OCI-LY3 (cell line): ENCODE data around the gene CMTM6.

Experiments used
- H2AFZ ChIP-seq: fragments of 200-600, 300-600 bp; shearing (Covaris generic); 2 replicates; pipeline ENCODE4 v1.6.0; 2014; ENCODE audit warnings: antibody characterized with exemption, low read depth, low read length
- H3K27ac ChIP-seq: fragments of 200-600, 300-600 bp; sonication (generic); 2 replicates; pipeline ENCODE4 v1.5.1; 2014; ENCODE audit warnings: mild to moderate bottlenecking, low read length, moderate library complexity, mixed read lengths
- H3K27me3 ChIP-seq: fragments of 200-600, 300-600 bp; sonication (generic); 2 replicates; pipeline ENCODE4 v1.6.1; 2014; ENCODE audit warnings: low read depth, low read length, mixed read lengths
- H3K36me3 ChIP-seq: fragments of 200-600, 300-600 bp; sonication (generic); replicated peaks from 2 replicates; pipeline ENCODE3; 2014; ENCODE audit warnings: low read depth, low read length, mixed read lengths
- H3K4me1 ChIP-seq: fragments of 300-600, 200-600 bp; sonication (generic); 2 replicates; pipeline ENCODE4 v1.6.1; 2014; ENCODE audit warnings: low read length, mixed read lengths
- H3K4me2 ChIP-seq: fragments of 200-600, 300-600 bp; sonication (generic); 2 replicates; pipeline ENCODE4 v1.6.1; 2014; ENCODE audit warnings: low read length, mixed read lengths
- H3K4me3 ChIP-seq: fragments of 300-600, 200-600 bp; sonication (generic); 2 replicates; pipeline ENCODE4 v1.5.1; 2014; ENCODE audit warnings: antibody characterized with exemption, mild to moderate bottlenecking, low read length, moderate library complexity
- H3K79me2 ChIP-seq: fragments of 300-600, 200-600 bp; shearing (Covaris generic); 2 replicates; pipeline ENCODE4 v1.6.1; 2014; ENCODE audit warnings: mild to moderate bottlenecking, low read length, mixed read lengths
- H3K9ac ChIP-seq: fragments of 300-600, 200-600 bp; shearing (Covaris generic); 2 replicates; pipeline ENCODE4 v1.6.0; 2014; ENCODE audit warnings: mild to moderate bottlenecking, low read length, moderate library complexity
- H3K9me3 ChIP-seq: fragments of 200-600, 300-600 bp; shearing (Covaris generic); 2 replicates; pipeline ENCODE4 v1.6.1; 2014; ENCODE audit warnings: low read length, mixed read lengths; ENCODE audit not compliant: insufficient read depth
- H4K20me1 ChIP-seq: fragments of 200-600, 300-600 bp; sonication (generic); 2 replicates; pipeline ENCODE4 v1.6.1; 2016; ENCODE audit warnings: low read length, mixed read lengths; ENCODE audit not compliant: insufficient read depth
- EZH2phosphoT487 ChIP-seq: fragments of 200-600 bp; shearing (Covaris generic); IDR thresholded peaks from 2 replicates; pipeline ENCODE4 v1.6.1; 2018; ENCODE audit warnings: antibody characterized with exemption, mixed run types, low read depth
- TF ChIP-seq, protein P1 (sequence below): fragments of 200-600, 300-600 bp; sonication (generic); IDR thresholded peaks from 2 replicates; pipeline ENCODE4 v1.5.1; 2014; ENCODE audit warnings: antibody characterized with exemption, low read length, low read depth

The CMTM6 gene

DNA sequence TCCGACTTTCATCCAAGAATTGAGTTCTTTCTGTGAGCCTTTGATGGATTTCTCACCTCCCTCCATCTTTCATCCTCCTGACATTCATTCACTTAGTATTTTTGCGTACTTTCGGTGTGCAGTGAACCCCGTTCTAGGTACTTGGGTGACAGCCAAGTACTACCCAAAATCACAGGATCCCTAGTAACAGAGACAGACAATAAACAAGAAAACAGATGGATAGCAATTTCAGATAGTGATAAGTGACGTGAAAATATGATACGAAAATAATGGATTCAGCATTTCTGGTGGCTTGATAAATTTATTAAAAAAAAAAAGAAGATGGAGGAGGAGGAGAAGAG lies 264 bp upstream of the CMTM6 start:
- Histone ChIP-seq H3K27me3 (no peaks in the 10 kb centered on the region), H3K36me3 (peaks cover 3% of the 10 kb centered on the region), H2AFZ (peak overlapping the region; percentile 95), H3K27ac (no peak overlapping the region), H3K4me3 (peak overlapping the region; percentile 84), H3K9me3 (no peaks in the 10 kb centered on the region), H3K79me2 (peaks cover 20% of the 10 kb centered on the region), H3K9ac (peak overlapping the region; percentile 77), H3K4me2 (peak overlapping the region; percentile 74), H4K20me1 (0 out of 2 replicates have a peak, but pooled peaks cover 3% of the 10 kb centered on the region), H3K4me1 (peaks cover 29% of the 10 kb centered on the region)
- TF ChIP-seq, protein P1, sequence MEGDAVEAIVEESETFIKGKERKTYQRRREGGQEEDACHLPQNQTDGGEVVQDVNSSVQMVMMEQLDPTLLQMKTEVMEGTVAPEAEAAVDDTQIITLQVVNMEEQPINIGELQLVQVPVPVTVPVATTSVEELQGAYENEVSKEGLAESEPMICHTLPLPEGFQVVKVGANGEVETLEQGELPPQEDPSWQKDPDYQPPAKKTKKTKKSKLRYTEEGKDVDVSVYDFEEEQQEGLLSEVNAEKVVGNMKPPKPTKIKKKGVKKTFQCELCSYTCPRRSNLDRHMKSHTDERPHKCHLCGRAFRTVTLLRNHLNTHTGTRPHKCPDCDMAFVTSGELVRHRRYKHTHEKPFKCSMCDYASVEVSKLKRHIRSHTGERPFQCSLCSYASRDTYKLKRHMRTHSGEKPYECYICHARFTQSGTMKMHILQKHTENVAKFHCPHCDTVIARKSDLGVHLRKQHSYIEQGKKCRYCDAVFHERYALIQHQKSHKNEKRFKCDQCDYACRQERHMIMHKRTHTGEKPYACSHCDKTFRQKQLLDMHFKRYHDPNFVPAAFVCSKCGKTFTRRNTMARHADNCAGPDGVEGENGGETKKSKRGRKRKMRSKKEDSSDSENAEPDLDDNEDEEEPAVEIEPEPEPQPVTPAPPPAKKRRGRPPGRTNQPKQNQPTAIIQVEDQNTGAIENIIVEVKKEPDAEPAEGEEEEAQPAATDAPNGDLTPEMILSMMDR = no peak
- no peak for TF ChIP-seq EZH2phosphoT487

DNA sequence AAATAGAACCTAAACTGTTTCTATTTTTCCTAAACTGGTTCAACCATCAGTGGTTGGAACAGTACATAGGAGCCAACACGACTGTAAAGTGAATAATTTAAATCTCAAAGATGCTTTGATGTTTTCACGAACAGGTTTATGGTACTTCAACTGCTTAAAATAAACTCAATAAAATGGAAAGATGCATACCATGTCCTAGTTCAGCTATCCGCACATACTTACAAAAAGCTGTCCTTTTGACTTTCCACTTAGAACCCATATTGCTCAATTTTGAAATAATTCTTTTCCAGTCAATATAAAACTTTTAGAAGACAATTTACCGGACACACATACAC lies 902 bp downstream of the CMTM6 start:
- Histone ChIP-seq H3K4me1 (peaks cover 34% of the 10 kb centered on the region), H2AFZ (peak overlapping the region; percentile 86), H4K20me1 (0 out of 2 replicates have a peak, but pooled peaks cover 3% of the 10 kb centered on the region), H3K79me2 (peaks cover 20% of the 10 kb centered on the region), H3K27ac (no peak overlapping the region), H3K27me3 (no peaks in the 10 kb centered on the region), H3K4me3 (peak overlapping the region; percentile 84), H3K36me3 (peaks cover 3% of the 10 kb centered on the region), H3K4me2 (peak overlapping the region; percentile 86), H3K9me3 (no peaks in the 10 kb centered on the region), H3K9ac (peak overlapping the region; percentile 77)
- TF ChIP-seq, protein P1 = no peak
- no peak for TF ChIP-seq EZH2phosphoT487

DNA sequence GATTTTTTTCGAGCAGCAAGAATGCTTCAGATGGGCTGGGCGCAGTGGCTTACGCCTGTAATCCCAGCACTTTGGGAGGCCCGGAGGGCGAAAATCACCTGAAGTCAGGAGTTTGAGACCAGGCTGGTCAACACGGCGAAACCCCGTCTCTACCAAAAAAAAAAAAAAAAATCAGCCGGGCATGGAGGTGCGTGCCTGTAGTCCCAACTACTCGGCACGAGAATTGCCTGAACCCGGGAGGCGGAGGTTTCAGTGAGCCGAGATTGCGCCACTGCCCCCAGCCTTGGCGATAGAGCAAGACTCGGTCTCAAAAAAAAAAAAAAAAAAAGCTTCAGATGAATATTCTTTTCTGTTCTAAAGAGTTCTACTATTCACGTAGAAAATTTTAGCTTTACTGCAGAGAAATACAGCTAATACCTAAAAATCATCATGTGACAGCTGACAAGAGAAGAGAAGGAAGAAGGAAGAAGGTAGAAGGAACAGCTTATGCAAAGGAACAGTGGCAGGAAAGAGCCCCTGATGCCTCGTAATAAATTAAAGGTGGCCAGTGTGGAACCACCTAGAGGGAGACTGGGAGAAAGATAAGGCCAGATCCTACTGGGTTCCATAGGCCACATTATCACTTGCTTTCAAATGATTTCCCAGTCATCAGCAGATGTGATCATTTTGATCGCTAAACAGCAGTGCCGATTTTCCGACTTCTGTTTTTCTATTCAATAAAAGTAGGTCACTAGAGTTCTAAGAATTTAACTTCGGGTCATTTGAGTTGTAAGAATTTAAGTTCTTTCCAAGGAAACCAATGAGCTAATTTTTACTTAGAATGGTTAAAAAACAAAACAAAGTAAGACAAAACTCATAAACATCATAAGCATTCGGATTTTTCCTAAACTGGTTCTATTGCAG lies 1.5 kb downstream of the CMTM6 start:
- H3K27me3 ChIP-seq = no peaks in the 10 kb centered on the region
- no peaks in the 10 kb centered on the region for H3K9me3 ChIP-seq
- H3K4me2 ChIP-seq = peak overlapping the region; percentile 86
- H3K4me1 ChIP-seq = peaks cover 34% of the 10 kb centered on the region
- 0 out of 2 replicates have a peak, but pooled peaks cover 3% of the 10 kb centered on the region for H4K20me1 ChIP-seq
- no peak overlapping the region for H2AFZ ChIP-seq
- TF ChIP-seq EZH2phosphoT487 = no peak
- TF ChIP-seq, protein P1 = no peak
- peaks cover 6% of the 10 kb centered on the region for H3K36me3 ChIP-seq
- peaks cover 20% of the 10 kb centered on the region for H3K79me2 ChIP-seq
- H3K4me3 ChIP-seq = peak overlapping the region; percentile 84
- no peak overlapping the region for H3K27ac ChIP-seq
- peak overlapping the region; percentile 77; the same call in 1 of the 2 replicates for H3K9ac ChIP-seq

DNA sequence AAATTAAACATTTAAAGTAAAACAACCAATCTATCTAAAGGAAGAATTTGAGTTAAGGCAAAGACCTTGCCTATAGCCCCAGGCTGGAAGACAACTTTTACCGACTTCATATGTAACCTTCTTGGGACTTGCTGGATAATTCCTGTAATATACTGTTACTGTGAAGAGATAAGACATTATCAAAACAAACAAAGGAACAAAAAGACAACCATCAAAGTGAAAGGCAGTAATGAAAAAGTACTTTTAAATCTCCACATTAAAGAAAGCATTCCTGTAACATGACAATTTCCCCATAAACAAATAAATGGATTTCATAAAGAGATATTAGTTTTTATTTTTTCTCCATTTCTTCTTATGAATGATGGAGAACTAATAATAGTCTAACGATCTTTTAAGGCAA lies 2.4 kb downstream of the CMTM6 start:
- H4K20me1 ChIP-seq = 0 out of 2 replicates have a peak, but pooled peaks cover 3% of the 10 kb centered on the region
- H2AFZ ChIP-seq = no peak overlapping the region
- no peak overlapping the region for H3K4me2 ChIP-seq
- no peaks in the 10 kb centered on the region for H3K9me3 ChIP-seq
- no peak overlapping the region for H3K9ac ChIP-seq
- peaks cover 6% of the 10 kb centered on the region for H3K36me3 ChIP-seq
- peaks cover 37% of the 10 kb centered on the region for H3K4me1 ChIP-seq
- H3K27me3 ChIP-seq = no peaks in the 10 kb centered on the region
- no peak for TF ChIP-seq EZH2phosphoT487
- TF ChIP-seq, protein P1 = no peak
- no peak overlapping the region for H3K4me3 ChIP-seq
- H3K27ac ChIP-seq = no peak overlapping the region
- H3K79me2 ChIP-seq = peaks cover 24% of the 10 kb centered on the region
